ENCODE data around the gene CMTM7. TPM values are rescaled to one million over a fixed set of nuclear protein-coding genes. Genes with fewer than 3 reads are reported as not detected.
"Not testable (repeated sequence)": the region's sequence is repeated elsewhere in the genome, so short reads cannot be mapped to it uniquely, and the experiment has no call there.

Gene CMTM7
- polyA plus RNA-seq, 4 donors = 39.8 to 55.5 (median 47.1) TPM

DNA sequence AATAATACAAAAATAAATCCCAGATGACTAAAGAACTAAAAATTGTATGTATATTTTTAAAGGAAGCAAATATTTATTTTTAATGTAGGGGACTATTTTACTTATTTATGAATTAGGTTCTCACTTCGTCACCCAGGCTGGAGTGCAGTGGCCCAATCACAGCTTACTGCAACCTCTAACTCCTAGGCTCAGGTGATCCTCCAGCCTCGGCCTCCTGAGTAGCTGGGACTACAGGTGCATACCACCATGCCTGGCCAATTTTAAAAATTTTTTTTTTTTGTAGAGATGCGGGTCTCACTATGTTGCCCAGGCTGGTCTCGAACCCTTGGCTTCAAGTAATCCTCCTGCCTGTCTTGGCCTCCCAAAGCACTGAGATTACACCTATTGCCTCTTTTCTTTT is 42.6 kb downstream of the CMTM7 start:
- no peak for DNase-seq (ENCODE audit: low read depth in 4 of 4, low spot score in 2 of 4)

GRCh38 chr3:32435911-32436815 is 44.5 kb downstream of the CMTM7 start:
- DNase-seq (ENCODE audit: low read depth in 4 of 4, low spot score in 2 of 4) = no peak

DNA sequence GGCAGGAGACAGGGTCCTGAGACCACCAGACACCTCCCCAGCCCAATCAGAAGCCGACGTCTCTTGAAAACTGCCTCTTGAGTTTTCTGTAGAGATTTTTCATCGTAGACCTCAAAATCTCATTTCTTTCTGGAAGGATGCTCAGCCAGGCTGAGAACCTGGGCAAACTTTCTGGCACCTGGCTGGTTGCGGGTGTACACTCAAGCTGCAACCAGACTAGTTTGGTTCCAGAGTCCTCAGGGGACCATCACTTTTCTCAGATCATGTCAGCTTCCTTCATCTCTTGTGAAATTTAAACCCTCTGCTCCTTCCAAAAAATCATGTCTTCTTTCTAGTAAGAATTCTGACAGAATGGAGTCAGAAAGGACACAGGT is 45.1 kb downstream of the CMTM7 start:
- no peak for DNase-seq (ENCODE audit: low read depth in 4 of 4, low spot score in 2 of 4)

DNA sequence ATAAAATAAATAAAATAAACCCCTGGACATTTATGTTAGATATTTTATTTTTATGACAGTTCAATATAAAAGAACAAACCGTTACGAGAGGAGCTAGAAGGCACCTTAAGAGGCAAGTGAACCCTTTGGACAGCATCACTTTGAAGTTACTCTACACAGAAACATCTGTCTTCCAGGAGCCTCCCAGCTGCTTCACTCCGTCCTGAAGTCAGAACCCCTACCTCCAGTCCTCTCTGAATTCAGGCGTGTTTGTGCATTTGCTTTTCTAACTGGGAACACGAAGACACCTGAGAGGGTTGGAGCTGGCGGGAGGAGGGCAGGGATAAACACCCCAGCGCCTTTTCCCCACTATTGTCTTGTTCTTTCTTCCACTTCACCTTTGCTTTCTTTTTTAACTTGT is 46.2 kb downstream of the CMTM7 start:
- DNase-seq (ENCODE audit: low read depth in 4 of 4, low spot score in 2 of 4) = no peak

DNA sequence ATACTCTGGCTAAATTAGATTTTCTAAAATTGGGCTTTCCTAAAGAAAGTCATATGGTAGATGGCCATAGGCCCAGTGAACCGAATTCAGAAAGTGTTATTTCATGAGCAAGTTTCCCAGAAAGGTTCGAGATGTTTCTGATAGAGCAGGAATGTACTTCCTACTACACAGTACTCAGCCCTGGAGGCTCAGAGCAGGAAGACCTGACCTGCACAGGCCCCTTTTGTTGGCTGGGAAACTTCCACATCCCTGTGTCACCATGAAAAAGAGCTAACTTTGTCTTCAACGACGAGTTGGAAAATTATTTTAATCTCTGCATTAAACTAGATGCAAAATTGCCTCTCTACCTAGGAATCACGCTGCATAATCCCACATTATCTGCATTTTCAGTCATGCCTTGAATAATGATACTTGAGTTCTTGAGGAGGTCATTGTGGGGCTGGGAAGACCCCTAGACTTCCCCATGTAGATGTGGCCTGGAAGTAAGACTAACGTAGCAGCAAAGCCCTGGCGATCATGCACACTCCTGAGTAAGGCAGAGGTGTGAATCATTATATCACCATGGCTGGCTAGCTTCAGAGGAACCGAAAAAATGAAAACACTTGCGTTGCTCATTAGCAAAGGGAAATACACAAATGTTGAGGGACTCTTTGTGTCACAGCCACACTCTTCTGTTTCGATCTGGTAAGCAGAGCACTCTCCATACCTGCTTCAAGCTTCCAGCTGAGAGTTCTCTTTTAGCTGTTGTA is 47.1 kb downstream of the CMTM7 start:
- no peak for DNase-seq (ENCODE audit: low read depth in 4 of 4, low spot score in 2 of 4)

DNA sequence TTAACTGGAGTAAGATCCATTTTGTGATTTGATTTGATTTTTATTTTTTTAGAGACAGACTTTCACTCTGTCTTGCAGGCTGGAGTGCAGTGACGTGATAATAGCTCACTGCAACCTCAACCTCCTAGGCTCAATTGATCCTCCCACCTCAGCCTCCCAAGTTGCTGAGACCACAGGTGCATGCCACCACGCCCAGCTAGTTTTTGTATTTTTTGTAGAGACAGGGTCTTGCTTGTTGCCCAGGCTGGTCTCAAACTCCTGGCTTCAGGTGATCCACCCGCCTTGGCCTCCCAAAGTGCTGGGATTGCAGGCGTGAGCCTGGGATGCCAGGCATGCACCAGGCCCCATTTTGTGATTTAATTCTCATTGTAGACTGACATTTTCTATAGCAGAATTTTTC is 47.8 kb downstream of the CMTM7 start:
- DNase-seq (ENCODE audit: low read depth in 4 of 4, low spot score in 2 of 4) = not testable (repeated sequence)

DNA sequence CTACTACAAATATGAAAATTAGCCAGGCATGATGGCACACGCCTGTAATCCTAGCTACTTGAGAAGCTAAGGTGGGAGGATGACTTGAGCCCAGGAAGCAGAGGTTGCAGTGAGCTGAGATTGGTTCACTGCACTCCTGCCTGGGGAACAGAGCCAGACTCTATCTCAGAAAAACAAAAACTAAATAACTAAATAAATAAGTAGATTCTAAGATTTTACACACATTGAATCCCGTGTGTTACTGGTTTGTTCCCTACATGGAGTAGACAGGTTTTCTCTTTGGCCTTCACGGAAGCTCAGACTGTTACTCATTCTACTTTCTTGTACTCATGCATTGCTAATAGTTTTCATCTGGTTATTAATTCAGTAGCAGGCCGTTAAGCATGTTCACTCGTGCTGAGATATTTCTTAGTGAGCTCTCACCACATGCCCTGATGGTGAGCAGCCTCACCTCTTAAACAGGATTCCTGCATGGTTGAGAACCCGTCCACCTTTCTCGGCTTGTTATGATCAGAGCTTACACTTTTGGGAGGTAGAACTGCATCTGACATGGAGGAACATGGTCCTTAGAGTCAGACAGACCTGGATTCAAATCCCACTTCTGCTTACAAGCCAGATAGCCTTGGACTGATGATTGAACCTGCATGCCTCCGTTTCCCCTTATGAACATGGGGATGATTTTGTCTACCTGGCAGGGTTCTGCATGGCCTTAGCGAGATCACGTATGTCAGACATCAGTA is 49.1 kb downstream of the CMTM7 start:
- DNase-seq (ENCODE audit: low read depth in 4 of 4, low spot score in 2 of 4) = no peak

GRCh38 chr3:32442766-32443165 is 51.1 kb downstream of the CMTM7 start:
- DNase-seq (ENCODE audit: low read depth in 4 of 4, low spot score in 2 of 4) = no peak

DNA sequence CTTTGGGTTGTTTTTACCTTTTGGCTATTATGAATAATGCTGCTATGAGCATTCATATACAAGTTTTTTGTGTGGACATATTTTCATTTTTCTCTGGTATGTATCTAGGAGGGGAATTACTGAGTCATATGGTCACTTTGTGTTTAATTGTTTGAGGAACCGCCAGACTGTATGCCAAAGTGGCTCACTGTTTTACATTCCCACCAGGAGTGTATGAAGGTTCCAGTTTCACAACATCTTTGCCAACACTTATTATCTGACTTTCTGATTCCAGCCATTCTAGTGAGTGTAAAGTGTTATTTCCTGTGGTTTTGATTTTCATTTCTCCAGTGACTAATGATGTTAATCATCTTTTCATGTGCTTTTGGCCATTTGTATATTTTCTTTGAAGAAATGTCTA is 51.8 kb downstream of the CMTM7 start:
- no peak for DNase-seq (ENCODE audit: low read depth in 4 of 4, low spot score in 2 of 4)

GRCh38 chr3:32447865-32448400 is 56.3 kb downstream of the CMTM7 start:
- DNase-seq (ENCODE audit: low read depth in 4 of 4, low spot score in 2 of 4) = no peak

DNA sequence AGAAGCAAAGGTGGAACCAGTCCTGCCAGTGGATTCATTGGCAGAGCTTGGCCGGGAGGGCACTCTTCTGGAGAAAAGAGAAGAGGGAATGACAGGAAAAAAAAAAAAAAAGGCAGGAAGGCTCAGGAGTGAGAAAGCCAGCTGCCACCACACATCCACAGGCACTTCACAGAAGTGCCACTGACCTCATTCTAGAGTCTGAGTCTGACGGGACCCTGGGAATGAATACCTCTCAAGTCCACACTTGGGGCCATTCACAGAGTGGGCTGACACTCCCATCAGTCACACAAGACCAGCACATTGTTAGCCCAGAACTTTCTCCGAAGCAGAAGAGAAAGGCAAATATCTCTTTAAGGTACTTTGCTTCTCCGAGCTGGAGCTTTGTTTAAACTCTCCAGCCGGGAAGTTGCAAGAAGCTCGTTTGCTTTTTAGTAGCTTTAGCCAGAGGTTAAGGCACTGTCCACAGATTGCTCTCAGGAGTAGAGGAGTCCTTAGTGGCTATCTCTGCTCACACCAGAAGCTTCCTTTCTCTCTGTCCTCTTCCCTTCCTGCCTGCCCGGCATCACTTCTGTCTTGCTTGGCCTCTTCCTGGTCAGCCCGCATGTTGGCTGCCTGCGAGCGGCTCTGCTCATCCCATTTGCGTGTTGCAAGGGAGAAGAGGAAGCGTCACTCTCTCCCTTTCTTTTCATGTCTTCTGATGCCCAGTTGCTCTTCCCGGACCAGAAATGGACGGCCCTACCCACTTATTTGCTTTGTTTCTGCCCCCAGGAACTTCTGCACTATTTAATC is 57.2 kb downstream of the CMTM7 start:
- DNase-seq (ENCODE audit: low read depth in 4 of 4, low spot score in 2 of 4) = no peak

GRCh38 chr3:32449691-32450090 is 58.0 kb downstream of the CMTM7 start:
- no peak for DNase-seq (ENCODE audit: low read depth in 4 of 4, low spot score in 2 of 4)

DNA sequence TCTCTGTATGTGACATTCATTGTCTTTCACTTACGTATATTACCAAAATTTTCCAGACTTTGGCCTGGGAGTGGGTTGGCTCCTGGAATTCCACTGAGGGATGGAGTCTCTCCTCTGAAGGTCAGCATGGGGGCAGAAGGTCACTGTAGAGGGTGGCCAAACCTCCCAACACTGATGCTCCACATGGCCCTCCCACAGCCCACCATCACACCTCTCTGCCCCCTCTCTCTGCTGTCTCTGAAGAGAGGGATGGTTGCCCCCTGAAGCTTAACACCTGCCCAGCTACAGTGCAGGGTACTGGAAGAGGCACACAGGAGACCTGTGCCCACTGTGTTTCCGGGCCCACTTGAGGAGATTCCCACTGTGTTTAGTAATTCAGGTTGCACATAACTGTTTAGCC is 58.8 kb downstream of the CMTM7 start:
- DNase-seq (ENCODE audit: low read depth in 4 of 4, low spot score in 2 of 4) = no peak

GRCh38 chr3:32450992-32451659 is 59.5 kb downstream of the CMTM7 start:
- DNase-seq (ENCODE audit: low read depth in 4 of 4, low spot score in 2 of 4) = no peak

- DNase-seq (ENCODE audit: low read depth in 4 of 4, low spot score in 2 of 4) = no peak
Observed at GRCh38 chr3:32452009-32452408, 60.4 kb downstream of the CMTM7 start.

- DNase-seq (ENCODE audit: low read depth in 4 of 4, low spot score in 2 of 4) = no peak
Observed at GRCh38 chr3:32453346-32453745, 61.7 kb downstream of the CMTM7 start.

DNA sequence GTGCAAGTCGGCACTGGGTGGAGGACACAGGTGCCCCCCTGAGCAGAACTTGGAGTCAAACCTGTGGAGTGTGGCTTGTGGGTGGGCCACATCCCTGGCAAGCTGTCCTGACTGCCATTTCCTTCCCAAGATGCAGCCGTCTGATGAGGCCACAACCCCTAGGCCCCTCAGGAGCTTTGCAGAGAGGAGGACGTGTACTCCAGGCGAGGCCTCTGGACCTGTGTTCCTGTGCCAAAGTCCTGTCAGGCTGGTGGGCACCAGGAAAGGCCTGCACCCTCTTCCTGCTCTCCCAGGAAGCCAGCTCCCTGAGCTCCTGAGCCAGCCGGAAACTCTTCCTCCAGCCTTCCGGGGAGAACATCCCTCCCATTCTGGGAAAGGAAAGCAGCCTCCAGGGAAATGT is 62.5 kb downstream of the CMTM7 start:
- DNase-seq (ENCODE audit: low read depth in 4 of 4, low spot score in 2 of 4) = no peak

GRCh38 chr3:32454731-32455608 is 63.3 kb downstream of the CMTM7 start:
- DNase-seq (ENCODE audit: low read depth in 4 of 4, low spot score in 2 of 4) = no peak
